Ishikawa (cell line): Measurements from ENCODE around the gene TYSND1.

Experiments
- CEBPB ChIP-seq: IDR thresholded peaks from 2 replicates; pipeline ENCODE4 v1.6.1; 2012
- CREB1 ChIP-seq: IDR thresholded peaks from 2 replicates; pipeline ENCODE4 v1.6.1; 2012; ENCODE audit warnings: low read depth
- EGR1 ChIP-seq: IDR thresholded peaks from 2 replicates; pipeline ENCODE4 v1.6.1; 2012
- EP300 ChIP-seq: IDR thresholded peaks from 2 replicates; pipeline ENCODE4 v1.6.1; 2012; ENCODE audit warnings: borderline replicate concordance
- FOXM1 ChIP-seq: IDR thresholded peaks from 2 replicates; pipeline ENCODE4 v1.6.1; 2012; ENCODE audit warnings: low read depth, borderline replicate concordance
- MAX ChIP-seq: IDR thresholded peaks from 2 replicates; pipeline ENCODE4 v1.6.1; 2012
- NFIC ChIP-seq: IDR thresholded peaks from 2 replicates; pipeline ENCODE4 v1.6.1; 2012
- RAD21 ChIP-seq: IDR thresholded peaks from 2 replicates; pipeline ENCODE4 v1.6.1; 2012; ENCODE audit warnings: low read depth
- REST ChIP-seq: IDR thresholded peaks from 2 replicates; pipeline ENCODE4 v1.6.1; 2012; ENCODE audit warnings: low read depth, mild to moderate bottlenecking
- TAF1 ChIP-seq: IDR thresholded peaks from 2 replicates; pipeline ENCODE4 v1.6.1; 2012; ENCODE audit warnings: low read depth, mild to moderate bottlenecking
- TCF12 ChIP-seq: IDR thresholded peaks from 2 replicates; pipeline ENCODE4 v1.6.1; 2012; ENCODE audit warnings: low read depth
- TEAD4 ChIP-seq: IDR thresholded peaks from 2 replicates; pipeline ENCODE4 v1.6.1; 2012
- YY1 ChIP-seq: IDR thresholded peaks from 2 replicates; pipeline ENCODE4 v1.6.1; 2012; ENCODE audit warnings: low read depth
- ZBTB7A ChIP-seq: IDR thresholded peaks from 2 replicates; pipeline ENCODE4 v1.6.1; 2012; ENCODE audit warnings: low read depth
- TF ChIP-seq, protein P1 (sequence below): IDR thresholded peaks from 2 replicates; pipeline ENCODE4 v1.6.1; 2012

TYSND1 gene

GRCh38 chr10:70186090-70186489, 39.6 kb upstream of the TYSND1 start:
- TF ChIP-seq TEAD4 (no peak), EP300 (no peak), REST (no peak), CEBPB (no peak), FOXM1 (no peak), YY1 (no peak), EGR1 (no peak), RAD21 (no peak), TAF1 (no peak), CREB1 (no peak), TCF12 (no peak)
- TF ChIP-seq, protein P1, sequence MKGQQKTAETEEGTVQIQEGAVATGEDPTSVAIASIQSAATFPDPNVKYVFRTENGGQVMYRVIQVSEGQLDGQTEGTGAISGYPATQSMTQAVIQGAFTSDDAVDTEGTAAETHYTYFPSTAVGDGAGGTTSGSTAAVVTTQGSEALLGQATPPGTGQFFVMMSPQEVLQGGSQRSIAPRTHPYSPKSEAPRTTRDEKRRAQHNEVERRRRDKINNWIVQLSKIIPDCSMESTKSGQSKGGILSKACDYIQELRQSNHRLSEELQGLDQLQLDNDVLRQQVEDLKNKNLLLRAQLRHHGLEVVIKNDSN, result no peak

DNA sequence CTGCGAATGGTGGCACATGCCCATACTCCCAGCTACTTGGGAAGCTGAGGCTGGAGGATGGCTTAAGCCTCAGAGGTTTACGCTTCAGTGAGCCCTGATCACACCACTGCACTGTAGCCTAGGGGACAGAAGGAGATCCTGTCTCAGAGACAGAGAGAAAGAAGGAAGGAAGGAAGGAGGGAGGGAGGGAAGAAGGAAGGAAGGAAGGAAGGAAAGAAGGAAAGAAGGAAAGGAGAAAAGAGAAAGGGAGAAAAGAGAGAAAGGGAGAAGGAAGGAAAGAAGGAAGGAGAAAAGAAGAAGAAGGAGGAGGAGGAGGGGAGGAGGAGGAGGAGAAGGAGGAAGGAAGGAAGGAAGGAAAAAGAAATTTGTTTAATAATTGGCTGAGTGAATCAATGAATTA, 36.8 kb upstream of the TYSND1 start:
- TF ChIP-seq FOXM1 (no peak), ZBTB7A (no peak)

- TF ChIP-seq CREB1 (no peak), TAF1 (no peak), TCF12 (no peak), YY1 (no peak), ZBTB7A (no peak), EGR1 (no peak), EP300 (no peak), MAX (no peak), TEAD4 (no peak), FOXM1 (no peak), RAD21 (no peak), REST (no peak), CEBPB (no peak), NFIC (no peak)
- TF ChIP-seq, protein P1, result no peak
Observed at GRCh38 chr10:70178139-70178725, 31.7 kb upstream of the TYSND1 start.

DNA sequence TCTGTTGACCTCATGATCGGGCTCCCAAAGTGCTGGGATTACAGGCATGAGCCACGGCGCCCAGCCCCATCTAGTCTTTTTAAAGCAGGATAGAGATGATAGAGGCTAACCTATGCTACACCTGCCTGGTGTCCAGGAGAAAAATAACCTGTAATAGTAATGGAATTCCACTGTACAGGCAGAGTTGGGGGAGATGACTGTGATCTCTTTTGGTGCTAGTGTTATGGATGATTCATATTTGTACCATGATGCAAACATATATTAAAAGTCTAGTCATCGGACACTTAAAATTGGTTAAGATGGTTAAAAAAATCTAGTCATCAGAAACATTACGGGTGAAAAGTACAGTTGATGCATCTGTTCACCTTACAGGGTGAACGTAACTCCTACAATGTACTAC, 29.9 kb upstream of the TYSND1 start:
- TF ChIP-seq RAD21 (no peak), NFIC (no peak), EP300 (no peak), TCF12 (no peak), CREB1 (no peak), TEAD4 (no peak), REST (no peak), TAF1 (no peak)

DNA sequence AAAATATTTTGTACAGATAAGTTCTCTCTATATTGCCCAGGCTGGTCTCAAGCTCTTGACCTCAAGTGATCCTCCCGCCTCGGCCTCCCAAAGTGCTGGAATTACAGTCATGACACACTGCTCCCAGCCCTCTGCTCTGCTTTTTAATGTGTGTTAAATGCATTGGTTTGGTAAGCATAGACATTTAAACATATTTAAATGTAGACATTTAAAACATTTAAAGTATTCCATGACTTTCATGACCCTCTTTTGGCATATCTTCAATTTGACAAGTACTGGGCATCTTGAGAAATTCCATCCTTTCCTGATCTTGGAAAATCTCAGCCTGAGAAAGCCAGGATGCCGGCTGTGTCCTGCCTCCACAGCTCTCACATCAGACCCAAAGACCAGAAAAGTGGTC, 29.0 kb upstream of the TYSND1 start:
- TF ChIP-seq TCF12, result no peak
- TF ChIP-seq, protein P1, result no peak
- no peak for TF ChIP-seq YY1
- TF ChIP-seq MAX, result no peak
- no peak for TF ChIP-seq ZBTB7A
- TF ChIP-seq EP300, result no peak
- TF ChIP-seq TAF1, result no peak
- TF ChIP-seq NFIC, result no peak
- no peak for TF ChIP-seq REST
- TF ChIP-seq RAD21, result no peak
- TF ChIP-seq TEAD4, result no peak
- no peak for TF ChIP-seq CEBPB
- TF ChIP-seq FOXM1, result no peak
- TF ChIP-seq CREB1, result no peak
- no peak for TF ChIP-seq EGR1
